H9 (cell line): ENCODE measurements around the gene MLH1. TPM values are rescaled to one million over a fixed set of nuclear protein-coding genes. Genes with fewer than 3 reads are reported as not detected.

ENCODE experiments used
- DNase-seq: peaks from one replicate; pipeline ENCODE4 v3.0.0-alpha.2; 2017
- H2AFZ ChIP-seq: one replicate; pipeline ENCODE4 v1.6.1; 2013; ENCODE audit warnings: mild to moderate bottlenecking, low read length, control low read depth, moderate library complexity
- H2AK5ac ChIP-seq: 2 replicates; pipeline ENCODE4 v1.6.1; 2013; ENCODE audit warnings: low read length, control low read depth, mixed read lengths; ENCODE audit not compliant: insufficient read length
- H2BK120ac ChIP-seq: one replicate; pipeline ENCODE4 v1.6.1; 2013; ENCODE audit warnings: low read depth, mild to moderate bottlenecking, low read length, control low read depth, inconsistent platforms; ENCODE audit not compliant: poor library complexity, severe bottlenecking
- H2BK12ac ChIP-seq: 2 replicates; pipeline ENCODE4 v1.6.1; 2013; ENCODE audit warnings: low read length, control low read depth, mixed read lengths, low read depth; ENCODE audit not compliant: insufficient read length
- H2BK15ac ChIP-seq: 2 replicates; pipeline ENCODE4 v1.6.1; 2013; ENCODE audit warnings: low read depth, low read length, control low read depth
- H2BK20ac ChIP-seq: one replicate; pipeline ENCODE4 v1.6.1; 2013; ENCODE audit warnings: low read depth, mild to moderate bottlenecking, low read length, control low read depth, inconsistent platforms; ENCODE audit not compliant: poor library complexity, severe bottlenecking
- H2BK5ac ChIP-seq: 2 replicates; pipeline ENCODE4 v1.6.1; 2013; ENCODE audit warnings: low read length, control low read depth, mixed read lengths; ENCODE audit not compliant: insufficient read length
- H3K14ac ChIP-seq: 2 replicates; pipeline ENCODE4 v1.6.1; 2013; ENCODE audit warnings: low read length, control low read depth; ENCODE audit not compliant: insufficient read depth
- H3K18ac ChIP-seq: 2 replicates; pipeline ENCODE4 v1.6.1; 2013; ENCODE audit warnings: low read depth, mild to moderate bottlenecking, mixed read lengths, low read length, control low read depth; ENCODE audit not compliant: insufficient read length
- H3K23ac ChIP-seq: 2 replicates; pipeline ENCODE4 v1.6.1; 2013; ENCODE audit warnings: low read length, control low read depth, mixed read lengths, low read depth; ENCODE audit not compliant: insufficient read length
- H3K23me2 ChIP-seq: 2 replicates; pipeline ENCODE4 v1.6.1; 2013; ENCODE audit warnings: low read depth, mild to moderate bottlenecking, mixed read lengths, low read length, control low read depth; ENCODE audit not compliant: insufficient read length, poor library complexity, severe bottlenecking
- H3K27ac ChIP-seq: 2 replicates; pipeline ENCODE4 v1.5.1; 2013; ENCODE audit warnings: low read length, control low read depth, mixed read lengths, low read depth; ENCODE audit not compliant: insufficient read length
- H3K27me3 ChIP-seq: 2 replicates; pipeline ENCODE4 v1.6.1; 2013; ENCODE audit warnings: low read length, control low read depth, inconsistent platforms; ENCODE audit not compliant: insufficient read depth
- H3K4ac ChIP-seq: 2 replicates; pipeline ENCODE4 v1.6.1; 2013; ENCODE audit warnings: low read depth, mild to moderate bottlenecking, control low read depth, inconsistent platforms, low read length, moderate library complexity
- H3K4me1 ChIP-seq: 2 replicates; pipeline ENCODE4 v1.6.1; 2013; ENCODE audit warnings: low read length, control low read depth, inconsistent platforms; ENCODE audit not compliant: insufficient read depth
- H3K4me2 ChIP-seq: 2 replicates; pipeline ENCODE4 v1.6.1; 2013; ENCODE audit warnings: low read length, control low read depth, mixed read lengths; ENCODE audit not compliant: insufficient read length, insufficient read depth
- H3K56ac ChIP-seq: 2 replicates; pipeline ENCODE4 v1.6.1; 2013; ENCODE audit warnings: low read depth, mild to moderate bottlenecking, mixed read lengths, low read length, control low read depth; ENCODE audit not compliant: insufficient read length
- H3K79me1 ChIP-seq: 2 replicates; pipeline ENCODE4 v1.6.1; 2013; ENCODE audit warnings: low read depth, mild to moderate bottlenecking, moderate library complexity, low read length, control low read depth, inconsistent platforms; ENCODE audit not compliant: insufficient read depth, poor library complexity, severe bottlenecking
- H3K79me2 ChIP-seq: 2 replicates; pipeline ENCODE4 v1.6.1; 2013; ENCODE audit warnings: low read length, control low read depth, inconsistent platforms; ENCODE audit not compliant: insufficient read depth
- H3K9ac ChIP-seq: 2 replicates; pipeline ENCODE4 v1.6.1; 2013; ENCODE audit warnings: low read length, control low read depth, mixed read lengths; ENCODE audit not compliant: insufficient read length; ENCODE audit errors: extremely low read depth
- H3K9me3 ChIP-seq: one replicate; pipeline ENCODE4 v1.6.1; 2013; ENCODE audit warnings: low read depth, low read length, inconsistent platforms; ENCODE audit not compliant: control insufficient read depth
- H3T11ph ChIP-seq: one replicate; pipeline ENCODE4 v1.6.1; 2013; ENCODE audit warnings: mild to moderate bottlenecking, low read length, control low read depth, inconsistent platforms
- H4K20me1 ChIP-seq: one replicate; pipeline ENCODE4 v1.6.1; 2013; ENCODE audit not compliant: control insufficient read depth, insufficient read length, insufficient read depth
- H4K5ac ChIP-seq: 2 replicates; pipeline ENCODE4 v1.6.1; 2013; ENCODE audit warnings: low read depth, mild to moderate bottlenecking, mixed read lengths, low read length, control low read depth; ENCODE audit not compliant: insufficient read length
- H4K8ac ChIP-seq: replicated peaks from 2 replicates; pipeline ENCODE4 v1.6.1; 2013; ENCODE audit warnings: low read length, control low read depth, mixed read lengths, low read depth; ENCODE audit not compliant: insufficient read length
- H4K91ac ChIP-seq: 2 replicates; pipeline ENCODE4 v1.6.1; 2013; ENCODE audit warnings: low read depth, mild to moderate bottlenecking, moderate library complexity, mixed read lengths, low read length, control low read depth; ENCODE audit not compliant: insufficient read length
- H3K27ac Mint-ChIP-seq, 3 experiments: 2 replicates in 2 of 3; 3 replicates in 1 of 3; pipeline ENCODE4 v1.8.0; 2020 to 2021; ENCODE audit warnings: mixed read lengths in 3 of 3, mild to moderate bottlenecking in 1 of 3, moderate library complexity in 1 of 3
- H3K27me3 Mint-ChIP-seq: 2 replicates; pipeline ENCODE4 v1.8.0; 2021; ENCODE audit warnings: low read depth, mild to moderate bottlenecking, moderate library complexity, mixed read lengths
- H3K36me3 Mint-ChIP-seq, 3 experiments: 2 replicates in 2 of 3; 3 replicates in 1 of 3; pipeline ENCODE4 v1.8.0; 2020 to 2021; ENCODE audit warnings: low read depth in 3 of 3, mixed read lengths in 3 of 3; ENCODE audit not compliant: insufficient read depth in 1 of 3
- H3K4me1 Mint-ChIP-seq, 2 experiments: 2 replicates each; pipeline ENCODE4 v1.8.0; 2020; ENCODE audit warnings: mixed read lengths in 2 of 2
- H3K4me3 Mint-ChIP-seq, 2 experiments: 2 replicates in 1 of 2; 3 replicates in 1 of 2; pipeline ENCODE4 v1.8.0; 2020 to 2021; ENCODE audit warnings: mild to moderate bottlenecking in 2 of 2, mixed read lengths in 2 of 2, moderate library complexity in 1 of 2
- H3K9me3 Mint-ChIP-seq, 2 experiments: 2 replicates in 1 of 2; 3 replicates in 1 of 2; pipeline ENCODE4 v1.8.0; 2020; ENCODE audit warnings: mild to moderate bottlenecking in 2 of 2, mixed read lengths in 2 of 2, moderate library complexity in 1 of 2
- WGBS: extraction: QIAGEN DNeasy Blood & Tissue Kit; methylation state at CpG from one replicate; pipeline ENCODE4 v1.1.7; 2013; ENCODE audit warnings: missing lambda C conversion rate, low lambda C conversion rate, mixed read lengths; ENCODE audit not compliant: insufficient read length; ENCODE audit errors: extremely low coverage; 5-methylcytosine and 5-hydroxymethylcytosine counted together
- total RNA-seq: library from RNA; stranded (reverse); gene quantifications from 2 replicates; pipeline ENCODE4 v1.2.1, GENCODE V29; 2021
- TF ChIP-seq, protein P1 (sequence below): fragments of 200-600 bp; sonication (generic); conservative IDR thresholded peaks from 3 replicates; pipeline ENCODE4 v1.8.0; 2021; ENCODE audit warnings: antibody characterized with exemption, mild to moderate bottlenecking

Gene MLH1
- total RNA-seq, 1 experiment from 2014 or later = 45.1 TPM

- Histone ChIP-seq H3T11ph (no peak overlapping the region), H4K20me1 (no peaks in the 10 kb centered on the region), H2BK5ac (no peak overlapping the region), H4K8ac (no peak overlapping the region), H2BK15ac (no peak overlapping the region), H3K23ac (no peak overlapping the region), H3K9ac (no peak overlapping the region), H3K14ac (no peak overlapping the region), H3K27ac (no peak overlapping the region), H2AFZ (no peak overlapping the region), H2BK12ac (no peak overlapping the region), H3K18ac (no peak overlapping the region), H2AK5ac (no peak overlapping the region), H4K91ac (no peak overlapping the region), H3K23me2 (no peaks in the 10 kb centered on the region), H3K4me1 (no peaks in the 10 kb centered on the region), H2BK120ac (no peak overlapping the region), H3K9me3 (no peaks in the 10 kb centered on the region), H3K56ac (no peak overlapping the region), H3K4ac (no peak overlapping the region), H3K4me2 (no peak overlapping the region), H3K27me3 (no peaks in the 10 kb centered on the region), H3K79me2 (no peaks in the 10 kb centered on the region), H2BK20ac (no peak overlapping the region), H4K5ac (no peak overlapping the region), H3K79me1 (no peaks in the 10 kb centered on the region)
- TF ChIP-seq, protein P1, sequence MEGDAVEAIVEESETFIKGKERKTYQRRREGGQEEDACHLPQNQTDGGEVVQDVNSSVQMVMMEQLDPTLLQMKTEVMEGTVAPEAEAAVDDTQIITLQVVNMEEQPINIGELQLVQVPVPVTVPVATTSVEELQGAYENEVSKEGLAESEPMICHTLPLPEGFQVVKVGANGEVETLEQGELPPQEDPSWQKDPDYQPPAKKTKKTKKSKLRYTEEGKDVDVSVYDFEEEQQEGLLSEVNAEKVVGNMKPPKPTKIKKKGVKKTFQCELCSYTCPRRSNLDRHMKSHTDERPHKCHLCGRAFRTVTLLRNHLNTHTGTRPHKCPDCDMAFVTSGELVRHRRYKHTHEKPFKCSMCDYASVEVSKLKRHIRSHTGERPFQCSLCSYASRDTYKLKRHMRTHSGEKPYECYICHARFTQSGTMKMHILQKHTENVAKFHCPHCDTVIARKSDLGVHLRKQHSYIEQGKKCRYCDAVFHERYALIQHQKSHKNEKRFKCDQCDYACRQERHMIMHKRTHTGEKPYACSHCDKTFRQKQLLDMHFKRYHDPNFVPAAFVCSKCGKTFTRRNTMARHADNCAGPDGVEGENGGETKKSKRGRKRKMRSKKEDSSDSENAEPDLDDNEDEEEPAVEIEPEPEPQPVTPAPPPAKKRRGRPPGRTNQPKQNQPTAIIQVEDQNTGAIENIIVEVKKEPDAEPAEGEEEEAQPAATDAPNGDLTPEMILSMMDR = no peak
- Mint-ChIP-seq H3K36me3 (no peaks in the 10 kb centered on the region), H3K27ac (no peak overlapping the region), H3K4me3 (no peak overlapping the region), H3K9me3 (no peaks in the 10 kb centered on the region; a peak in 1 of 5 replicates), H3K27me3 (no peaks in the 10 kb centered on the region), H3K4me1 (peaks cover 5 to 14% of the 10 kb centered on the region in 2 experiments)
- WGBS = no CpG with 5 or more reads among the region's 2 CpGs
- DNase-seq = no peak
These were observed 33.5 kb upstream of the MLH1 start for GRCh38 chr3:36959821-36960220.
